HL-60 (cell line): ENCODE results near the gene LRRC43.

Source experiments
- DNase-seq, 2 experiments: peaks; one replicate each; pipeline ENCODE4 v3.0.0-alpha.2; 2010 to 2020; ENCODE audit warnings: low read depth in 1 of 2, low spot score in 1 of 2
- H3K27ac ChIP-seq: fragments of 250-450 bp; sonication (Bioruptor Pico); replicated peaks from 2 replicates; pipeline ENCODE4 v1.5.1; 2020; ENCODE audit warnings: mild to moderate bottlenecking, moderate library complexity
- H3K27me3 ChIP-seq: fragments of 250-450 bp; sonication (Bioruptor Pico); 2 replicates; pipeline ENCODE4 v1.5.1; 2021; ENCODE audit warnings: mild to moderate bottlenecking, moderate library complexity; ENCODE audit not compliant: insufficient read depth, poor library complexity, severe bottlenecking
- H3K4me3 ChIP-seq: replicated peaks from 2 replicates; pipeline ENCODE4 v1.5.1; 2011; ENCODE audit warnings: mild to moderate bottlenecking, control low read depth, low read length; ENCODE audit not compliant: insufficient read depth
- GABPA ChIP-seq: IDR thresholded peaks from 2 replicates; pipeline ENCODE4 v1.6.1; 2012; ENCODE audit warnings: low read depth
- POLR2AphosphoS5 ChIP-seq: IDR thresholded peaks from 2 replicates; pipeline ENCODE4 v1.6.1; 2012; ENCODE audit warnings: low read depth
- SPI1 ChIP-seq: IDR thresholded peaks from 2 replicates; pipeline ENCODE4 v1.6.1; 2012; ENCODE audit warnings: low read depth, mild to moderate bottlenecking, borderline replicate concordance
- TF ChIP-seq, protein P1 (sequence below): IDR thresholded peaks from one replicate; pipeline ENCODE4 v1.5.1; 2011; ENCODE audit warnings: low read length, control low read depth, inconsistent platforms; ENCODE audit not compliant: insufficient read depth
- TF ChIP-seq, protein P2 (sequence below): IDR thresholded peaks from 2 replicates; pipeline ENCODE4 v1.6.1; 2012; ENCODE audit warnings: low read depth; ENCODE audit not compliant: insufficient replicate concordance

The LRRC43 gene

DNA sequence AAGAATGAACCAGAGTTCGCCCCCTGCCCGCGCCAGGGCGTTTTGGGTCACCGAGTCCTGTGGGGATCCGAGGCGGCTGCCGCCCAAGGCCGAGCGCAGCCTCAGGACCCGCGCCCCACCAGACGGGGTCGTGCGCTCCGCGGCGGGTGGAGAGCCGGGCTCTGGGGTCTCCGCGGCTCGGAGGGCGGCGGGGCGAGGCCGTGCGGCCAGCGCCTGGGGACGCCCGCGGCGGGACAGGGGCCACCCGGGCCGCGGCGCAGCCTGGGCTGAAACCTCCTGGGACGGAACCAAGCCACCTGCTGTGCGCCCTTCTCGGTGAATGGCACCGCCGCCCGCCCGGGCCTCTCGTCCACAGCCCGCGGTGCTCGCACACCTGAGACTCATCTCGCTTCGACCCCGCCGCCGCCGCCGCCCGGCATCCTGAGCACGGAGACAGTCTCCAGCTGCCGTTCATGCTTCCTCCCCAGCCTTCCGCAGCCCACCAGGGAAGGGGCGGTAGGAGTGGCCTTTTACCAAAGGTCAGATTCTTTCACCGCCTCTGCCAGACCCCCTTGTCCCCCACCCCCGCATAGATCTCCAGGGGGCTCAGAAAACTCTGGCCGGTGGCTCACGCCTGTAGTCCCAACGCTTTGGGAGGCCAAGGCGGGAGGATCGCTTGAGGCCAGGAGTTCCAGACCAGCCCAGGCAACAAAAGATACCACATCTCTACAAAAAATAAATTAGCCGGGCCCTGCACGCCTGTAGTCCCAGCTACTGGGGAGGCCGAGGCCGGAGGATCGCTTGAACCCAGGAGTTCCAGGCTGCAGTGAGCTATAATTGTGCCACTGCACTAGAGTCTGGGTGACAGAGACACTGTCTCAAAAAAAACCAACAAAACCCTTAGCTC lies 21.5 kb downstream of the LRRC43 start:
- DNase-seq: no peak
- no peak for TF ChIP-seq POLR2AphosphoS5
- no peak for TF ChIP-seq SPI1
- TF ChIP-seq, protein P1, sequence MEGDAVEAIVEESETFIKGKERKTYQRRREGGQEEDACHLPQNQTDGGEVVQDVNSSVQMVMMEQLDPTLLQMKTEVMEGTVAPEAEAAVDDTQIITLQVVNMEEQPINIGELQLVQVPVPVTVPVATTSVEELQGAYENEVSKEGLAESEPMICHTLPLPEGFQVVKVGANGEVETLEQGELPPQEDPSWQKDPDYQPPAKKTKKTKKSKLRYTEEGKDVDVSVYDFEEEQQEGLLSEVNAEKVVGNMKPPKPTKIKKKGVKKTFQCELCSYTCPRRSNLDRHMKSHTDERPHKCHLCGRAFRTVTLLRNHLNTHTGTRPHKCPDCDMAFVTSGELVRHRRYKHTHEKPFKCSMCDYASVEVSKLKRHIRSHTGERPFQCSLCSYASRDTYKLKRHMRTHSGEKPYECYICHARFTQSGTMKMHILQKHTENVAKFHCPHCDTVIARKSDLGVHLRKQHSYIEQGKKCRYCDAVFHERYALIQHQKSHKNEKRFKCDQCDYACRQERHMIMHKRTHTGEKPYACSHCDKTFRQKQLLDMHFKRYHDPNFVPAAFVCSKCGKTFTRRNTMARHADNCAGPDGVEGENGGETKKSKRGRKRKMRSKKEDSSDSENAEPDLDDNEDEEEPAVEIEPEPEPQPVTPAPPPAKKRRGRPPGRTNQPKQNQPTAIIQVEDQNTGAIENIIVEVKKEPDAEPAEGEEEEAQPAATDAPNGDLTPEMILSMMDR: no peak
- TF ChIP-seq, protein P2, sequence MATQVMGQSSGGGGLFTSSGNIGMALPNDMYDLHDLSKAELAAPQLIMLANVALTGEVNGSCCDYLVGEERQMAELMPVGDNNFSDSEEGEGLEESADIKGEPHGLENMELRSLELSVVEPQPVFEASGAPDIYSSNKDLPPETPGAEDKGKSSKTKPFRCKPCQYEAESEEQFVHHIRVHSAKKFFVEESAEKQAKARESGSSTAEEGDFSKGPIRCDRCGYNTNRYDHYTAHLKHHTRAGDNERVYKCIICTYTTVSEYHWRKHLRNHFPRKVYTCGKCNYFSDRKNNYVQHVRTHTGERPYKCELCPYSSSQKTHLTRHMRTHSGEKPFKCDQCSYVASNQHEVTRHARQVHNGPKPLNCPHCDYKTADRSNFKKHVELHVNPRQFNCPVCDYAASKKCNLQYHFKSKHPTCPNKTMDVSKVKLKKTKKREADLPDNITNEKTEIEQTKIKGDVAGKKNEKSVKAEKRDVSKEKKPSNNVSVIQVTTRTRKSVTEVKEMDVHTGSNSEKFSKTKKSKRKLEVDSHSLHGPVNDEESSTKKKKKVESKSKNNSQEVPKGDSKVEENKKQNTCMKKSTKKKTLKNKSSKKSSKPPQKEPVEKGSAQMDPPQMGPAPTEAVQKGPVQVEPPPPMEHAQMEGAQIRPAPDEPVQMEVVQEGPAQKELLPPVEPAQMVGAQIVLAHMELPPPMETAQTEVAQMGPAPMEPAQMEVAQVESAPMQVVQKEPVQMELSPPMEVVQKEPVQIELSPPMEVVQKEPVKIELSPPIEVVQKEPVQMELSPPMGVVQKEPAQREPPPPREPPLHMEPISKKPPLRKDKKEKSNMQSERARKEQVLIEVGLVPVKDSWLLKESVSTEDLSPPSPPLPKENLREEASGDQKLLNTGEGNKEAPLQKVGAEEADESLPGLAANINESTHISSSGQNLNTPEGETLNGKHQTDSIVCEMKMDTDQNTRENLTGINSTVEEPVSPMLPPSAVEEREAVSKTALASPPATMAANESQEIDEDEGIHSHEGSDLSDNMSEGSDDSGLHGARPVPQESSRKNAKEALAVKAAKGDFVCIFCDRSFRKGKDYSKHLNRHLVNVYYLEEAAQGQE: no peak
- no peak for TF ChIP-seq GABPA
- H3K27me3 ChIP-seq: peaks cover 28% of the 10 kb centered on the region
- H3K4me3 ChIP-seq: peak overlapping the region; percentile 4; the same call in 1 of the 2 replicates
- no peak overlapping the region for H3K27ac ChIP-seq

DNA sequence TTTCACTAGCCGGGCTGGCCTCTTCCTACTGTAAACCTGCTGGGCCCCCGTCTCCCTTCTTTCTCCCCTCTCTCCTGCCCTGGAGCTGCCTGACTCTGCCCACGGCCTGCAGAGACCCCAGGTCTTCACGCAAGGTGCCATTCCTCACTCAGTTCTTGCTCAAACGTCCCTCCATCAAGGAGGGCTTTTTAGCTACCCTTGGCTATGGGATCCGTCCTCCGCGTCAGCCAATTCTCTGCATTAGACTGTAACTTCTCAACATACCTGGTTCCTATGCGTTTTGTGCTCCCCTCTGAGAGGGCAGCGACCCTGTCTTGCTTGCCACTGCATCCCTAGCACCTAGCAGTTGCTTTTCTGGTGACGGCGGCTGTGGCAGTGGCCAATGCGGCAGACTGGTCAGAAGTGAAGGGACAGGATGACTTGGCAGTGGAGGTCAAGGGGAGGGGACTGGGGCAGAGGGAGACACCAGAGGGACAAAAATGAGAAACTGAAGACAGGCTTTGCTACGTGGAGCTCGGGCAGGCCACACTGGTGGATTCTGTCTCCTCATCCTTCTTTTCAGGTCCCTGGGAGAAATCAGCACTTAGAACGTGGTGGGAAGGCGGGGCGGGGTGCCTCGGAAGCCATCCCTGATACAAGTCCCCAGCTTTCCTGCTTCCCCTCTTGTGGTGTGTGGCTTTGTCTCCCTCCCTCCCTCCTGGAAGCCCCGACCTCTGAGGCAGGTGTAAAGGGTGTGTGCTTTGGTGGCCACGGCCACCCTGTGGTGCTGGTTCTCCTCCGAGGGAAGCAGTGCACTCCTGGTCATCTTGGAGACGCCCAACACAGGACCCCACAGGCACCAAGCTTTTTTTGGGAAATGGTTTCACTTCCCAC lies 22.4 kb downstream of the LRRC43 start:
- peaks cover 28% of the 10 kb centered on the region for H3K27me3 ChIP-seq
- no peak overlapping the region for H3K4me3 ChIP-seq
- H3K27ac ChIP-seq: no peak overlapping the region
- TF ChIP-seq GABPA (0 out of 2 replicates have a peak, but pooled peaks have one; percentile 30), SPI1 (no peak)
- no peak for DNase-seq

DNA sequence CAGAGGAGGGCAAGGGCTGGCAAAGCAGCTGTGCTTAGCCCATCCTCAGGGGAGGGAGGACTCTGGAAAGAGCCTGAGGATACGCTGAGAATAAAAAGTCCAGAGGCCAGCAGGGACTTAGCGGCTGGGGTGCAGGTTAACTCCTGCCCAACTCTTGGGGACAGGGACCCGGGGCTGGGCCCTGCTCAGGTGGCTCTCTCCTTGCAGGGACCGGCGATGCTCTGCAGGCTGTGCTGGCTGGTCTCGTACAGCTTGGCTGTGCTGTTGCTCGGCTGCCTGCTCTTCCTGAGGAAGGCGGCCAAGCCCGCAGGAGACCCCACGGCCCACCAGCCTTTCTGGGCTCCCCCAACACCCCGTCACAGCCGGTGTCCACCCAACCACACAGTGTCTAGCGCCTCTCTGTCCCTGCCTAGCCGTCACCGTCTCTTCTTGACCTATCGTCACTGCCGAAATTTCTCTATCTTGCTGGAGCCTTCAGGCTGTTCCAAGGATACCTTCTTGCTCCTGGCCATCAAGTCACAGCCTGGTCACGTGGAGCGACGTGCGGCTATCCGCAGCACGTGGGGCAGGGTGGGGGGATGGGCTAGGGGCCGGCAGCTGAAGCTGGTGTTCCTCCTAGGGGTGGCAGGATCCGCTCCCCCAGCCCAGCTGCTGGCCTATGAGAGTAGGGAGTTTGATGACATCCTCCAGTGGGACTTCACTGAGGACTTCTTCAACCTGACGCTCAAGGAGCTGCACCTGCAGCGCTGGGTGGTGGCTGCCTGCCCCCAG lies 23.4 kb downstream of the LRRC43 start:
- H3K27ac ChIP-seq: no peak overlapping the region
- no peak overlapping the region for H3K4me3 ChIP-seq
- TF ChIP-seq POLR2AphosphoS5: peak; percentile 67; the same call in 1 of the 2 replicates
- no peak for TF ChIP-seq GABPA
- DNase-seq: no peak
- peaks cover 28% of the 10 kb centered on the region for H3K27me3 ChIP-seq

DNA sequence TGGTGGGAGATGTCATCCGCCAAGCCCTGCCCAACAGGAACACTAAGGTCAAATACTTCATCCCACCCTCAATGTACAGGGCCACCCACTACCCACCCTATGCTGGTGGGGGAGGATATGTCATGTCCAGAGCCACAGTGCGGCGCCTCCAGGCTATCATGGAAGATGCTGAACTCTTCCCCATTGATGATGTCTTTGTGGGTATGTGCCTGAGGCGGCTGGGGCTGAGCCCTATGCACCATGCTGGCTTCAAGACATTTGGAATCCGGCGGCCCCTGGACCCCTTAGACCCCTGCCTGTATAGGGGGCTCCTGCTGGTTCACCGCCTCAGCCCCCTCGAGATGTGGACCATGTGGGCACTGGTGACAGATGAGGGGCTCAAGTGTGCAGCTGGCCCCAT lies 24.1 kb downstream of the LRRC43 start:
- peaks cover 28% of the 10 kb centered on the region for H3K27me3 ChIP-seq

More for the DNA sequence above, 24.1 kb downstream of the LRRC43 start:
- no peak for TF ChIP-seq POLR2AphosphoS5
- TF ChIP-seq, protein P2: no peak
- TF ChIP-seq SPI1: no peak
- TF ChIP-seq, protein P1: no peak
- TF ChIP-seq GABPA: no peak
- no peak for DNase-seq
- Histone ChIP-seq H3K27ac (no peak overlapping the region), H3K4me3 (no peak overlapping the region)
